Neuronal stem cell (in vitro differentiated cells): ENCODE results near the gene ATP11A.
A peak's percentile ranks its signal among the peaks of the same experiment; 100 is the strongest.

ENCODE experiments used
- DNase-seq: peaks from one replicate; pipeline ENCODE4 v3.0.0-alpha.2; 2013; ENCODE audit warnings: low spot score
- H2AFZ ChIP-seq: one replicate; pipeline ENCODE4 v1.6.1; 2013; ENCODE audit warnings: mild to moderate bottlenecking, low read length, inconsistent platforms
- H2AK5ac ChIP-seq: 2 replicates; pipeline ENCODE4 v1.6.1; 2013; ENCODE audit warnings: low read depth, mild to moderate bottlenecking, inconsistent platforms, low read length, moderate library complexity, mixed read lengths
- H2BK120ac ChIP-seq: 2 replicates; pipeline ENCODE4 v1.6.1; 2013; ENCODE audit warnings: low read depth, mild to moderate bottlenecking, inconsistent platforms, low read length, moderate library complexity, mixed read lengths
- H2BK12ac ChIP-seq: one replicate; pipeline ENCODE4 v1.6.1; 2013; ENCODE audit warnings: low read length, inconsistent platforms
- H2BK15ac ChIP-seq: 2 replicates; pipeline ENCODE4 v1.6.1; 2013; ENCODE audit warnings: mild to moderate bottlenecking, low read length, inconsistent platforms, mixed read lengths
- H2BK5ac ChIP-seq: one replicate; pipeline ENCODE4 v1.6.1; 2013; ENCODE audit warnings: inconsistent platforms, mild to moderate bottlenecking, low read length, moderate library complexity
- H3K14ac ChIP-seq: one replicate; pipeline ENCODE4 v1.6.1; 2013; ENCODE audit warnings: low read length, inconsistent platforms
- H3K18ac ChIP-seq: 2 replicates; pipeline ENCODE4 v1.6.1; 2013; ENCODE audit warnings: low read length, inconsistent platforms
- H3K23ac ChIP-seq: 2 replicates; pipeline ENCODE4 v1.6.1; 2013; ENCODE audit warnings: low read depth, mild to moderate bottlenecking, mixed read lengths, low read length, inconsistent platforms; ENCODE audit not compliant: poor library complexity
- H3K27ac ChIP-seq: replicated peaks from 3 replicates; pipeline ENCODE4 v1.5.1; 2013; ENCODE audit warnings: low read length, inconsistent platforms
- H3K27me3 ChIP-seq, 3 experiments: 2 replicates each; pipeline ENCODE4 v1.6.1; 2013; ENCODE audit warnings: low read length in 3 of 3, mild to moderate bottlenecking in 2 of 3, inconsistent platforms in 1 of 3, low read depth in 1 of 3, mixed read lengths in 1 of 3, moderate library complexity in 1 of 3; ENCODE audit not compliant: control insufficient read depth in 3 of 3, insufficient read depth in 3 of 3
- H3K36me3 ChIP-seq, 2 donors: replicated peaks in 1 of 2; 2 replicates each; pipeline ENCODE4 v1.6.1; 2013; ENCODE audit warnings: low read length in 2 of 2; ENCODE audit not compliant: control insufficient read depth in 2 of 2, insufficient read depth in 2 of 2
- H3K4ac ChIP-seq: 2 replicates; pipeline ENCODE4 v1.6.1; 2013; ENCODE audit warnings: inconsistent platforms, mild to moderate bottlenecking, low read length, moderate library complexity
- H3K4me1 ChIP-seq, 2 donors: 1 replicate in 1 of 2; 2 replicates in 1 of 2; pipeline ENCODE4 v1.6.1; 2013; ENCODE audit warnings: low read length in 2 of 2, low read depth in 1 of 2; ENCODE audit not compliant: control insufficient read depth in 2 of 2, insufficient read depth in 1 of 2
- H3K4me2 ChIP-seq: one replicate; pipeline ENCODE4 v1.6.1; 2013; ENCODE audit warnings: mild to moderate bottlenecking, low read length, inconsistent platforms; ENCODE audit not compliant: insufficient read depth, poor library complexity, severe bottlenecking
- H3K4me3 ChIP-seq, 2 donors: 2 replicates each; pipeline ENCODE4 v1.5.1; 2013; ENCODE audit warnings: low read length in 2 of 2, mild to moderate bottlenecking in 2 of 2, inconsistent platforms in 1 of 2, moderate library complexity in 1 of 2
- H3K79me1 ChIP-seq: one replicate; pipeline ENCODE4 v1.6.1; 2013; ENCODE audit warnings: low read depth, mild to moderate bottlenecking, inconsistent platforms, low read length, moderate library complexity
- H3K9ac ChIP-seq: one replicate; pipeline ENCODE4 v1.6.1; 2013; ENCODE audit warnings: mild to moderate bottlenecking, low read depth, low read length, inconsistent platforms; ENCODE audit not compliant: poor library complexity
- H3K9me3 ChIP-seq, 2 donors: replicated peaks in 1 of 2; 2 replicates each; pipeline versions ENCODE3 to v1.6.1; 2013; ENCODE audit warnings: low read length in 2 of 2, mild to moderate bottlenecking in 2 of 2, inconsistent platforms in 1 of 2, low read depth in 1 of 2, mixed read lengths in 1 of 2, moderate library complexity in 1 of 2; ENCODE audit not compliant: control insufficient read depth in 2 of 2, insufficient read depth in 1 of 2
- H4K8ac ChIP-seq: one replicate; pipeline ENCODE4 v1.6.1; 2013; ENCODE audit warnings: low read depth, mild to moderate bottlenecking, inconsistent platforms, low read length, moderate library complexity
- H4K91ac ChIP-seq: one replicate; pipeline ENCODE4 v1.6.1; 2013; ENCODE audit warnings: low read length, low read depth, mild to moderate bottlenecking, inconsistent platforms; ENCODE audit not compliant: poor library complexity
- WGBS, 2 donors: extraction: QIAGEN DNeasy Blood & Tissue Kit; methylation state at CpG; one replicate each; pipeline ENCODE4 v1.1.7; 2013; ENCODE audit warnings: missing lambda C conversion rate in 2 of 2, mixed read lengths in 1 of 2; ENCODE audit not compliant: insufficient read length in 2 of 2, insufficient replicate concordance in 1 of 2; ENCODE audit errors: extremely low coverage in 2 of 2; 5-methylcytosine and 5-hydroxymethylcytosine counted together

The ATP11A gene

DNA sequence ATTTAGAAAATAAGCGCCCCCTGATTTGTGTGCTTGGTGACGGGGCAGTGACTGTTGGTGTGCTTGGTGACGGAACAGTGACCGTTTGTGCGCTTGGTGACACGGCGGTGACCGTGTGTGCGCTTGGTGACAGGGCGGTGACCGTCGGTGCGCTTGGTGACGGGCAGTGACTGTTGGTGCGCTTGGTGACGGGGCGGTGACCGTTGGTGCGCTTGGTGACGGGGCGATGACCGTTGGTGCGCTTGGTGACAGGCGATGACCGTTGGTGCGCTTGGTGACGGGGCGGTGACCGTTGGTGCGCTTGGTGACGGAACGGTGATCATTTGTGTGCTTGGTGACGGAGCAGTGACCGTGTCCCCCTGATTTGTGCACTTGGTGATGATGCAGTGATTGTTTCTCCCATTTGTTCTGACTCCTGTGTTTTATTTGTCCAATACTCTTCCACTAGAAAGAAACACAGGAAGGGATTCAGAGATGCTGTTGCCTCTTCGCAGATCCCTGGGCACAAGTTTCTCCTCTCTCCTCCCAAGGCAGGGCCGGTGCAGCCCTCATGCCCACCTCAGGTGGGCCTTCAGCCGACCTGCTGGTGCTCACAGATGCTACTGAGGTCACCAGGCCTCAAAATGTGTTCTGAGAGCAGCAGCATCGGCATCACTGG is 128.3 kb downstream of the ATP11A start:
- Histone ChIP-seq H3K36me3 (peaks cover 55 to 61% of the 10 kb centered on the region in 2 donors), H2BK120ac (no peak overlapping the region), H3K9me3 (peaks cover 19 to 22% of the 10 kb centered on the region in 2 donors), H2BK5ac (no peak overlapping the region), H2BK15ac (no peak overlapping the region), H3K79me1 (peaks cover 6% of the 10 kb centered on the region), H4K8ac (no peak overlapping the region), H2AFZ (no peak overlapping the region), H3K23ac (no peak overlapping the region), H3K4ac (no peak overlapping the region), H3K14ac (no peak overlapping the region), H3K4me3 (peak overlapping the region in 1 of 2 donors; percentile 38), H3K9ac (no peak overlapping the region), H3K27ac (no peak overlapping the region), H4K91ac (no peak overlapping the region), H3K4me2 (no peak overlapping the region), H3K18ac (no peak overlapping the region), H3K27me3 (no peaks in the 10 kb centered on the region), H3K4me1 (no peaks in the 10 kb centered on the region), H2BK12ac (no peak overlapping the region), H2AK5ac (no peak overlapping the region)
- no peak for DNase-seq
- no CpG with 5 or more reads among the region's 38 CpGs for WGBS, 2 donors

GRCh38 chr13:112818698-112819045 is 128.8 kb downstream of the ATP11A start:
- Histone ChIP-seq H2BK120ac (no peak overlapping the region), H3K4ac (no peak overlapping the region), H3K4me2 (no peak overlapping the region), H3K14ac (no peak overlapping the region), H3K9me3 (peaks cover 17 to 20% of the 10 kb centered on the region in 2 donors), H3K18ac (no peak overlapping the region), H4K91ac (no peak overlapping the region), H4K8ac (no peak overlapping the region), H2BK5ac (no peak overlapping the region), H3K4me1 (no peaks in the 10 kb centered on the region), H3K9ac (no peak overlapping the region), H3K4me3 (no peak overlapping the region), H3K79me1 (peaks cover 6% of the 10 kb centered on the region), H2BK15ac (no peak overlapping the region), H3K27ac (no peak overlapping the region), H3K23ac (no peak overlapping the region), H2BK12ac (no peak overlapping the region), H3K36me3 (peaks cover 56 to 66% of the 10 kb centered on the region in 2 donors), H3K27me3 (no peaks in the 10 kb centered on the region), H2AFZ (no peak overlapping the region), H2AK5ac (no peak overlapping the region)
- no peak for DNase-seq
- no CpG with 5 or more reads among the region's 7 CpGs for WGBS, 2 donors

DNA sequence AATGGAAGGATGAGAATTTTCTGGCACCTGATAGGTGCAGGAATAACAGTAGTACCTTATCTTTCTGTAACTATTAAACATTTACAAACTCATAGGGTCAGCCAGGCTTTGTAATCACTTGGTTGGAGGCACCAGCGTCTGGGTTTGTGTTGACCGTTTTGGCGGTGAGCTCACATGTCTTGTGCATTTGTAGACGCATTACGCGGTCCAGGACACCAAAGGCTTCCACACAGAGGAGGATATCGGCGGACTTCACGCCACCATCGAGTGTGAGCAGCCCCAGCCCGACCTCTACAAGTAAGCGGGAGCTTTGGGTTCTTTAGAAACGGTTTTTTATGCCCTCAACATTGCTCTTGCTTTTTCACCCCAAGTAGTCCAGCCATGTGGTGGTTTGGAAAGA is 129.3 kb downstream of the ATP11A start:
- no peaks in the 10 kb centered on the region for H3K27me3 ChIP-seq
- H3K4me3 ChIP-seq = no peak overlapping the region
- peaks cover 6% of the 10 kb centered on the region for H3K79me1 ChIP-seq
- no peak overlapping the region for H3K4me2 ChIP-seq
- H3K36me3 ChIP-seq = peaks cover 57 to 68% of the 10 kb centered on the region in 2 donors
- no peaks in the 10 kb centered on the region for H3K4me1 ChIP-seq
- H3K9me3 ChIP-seq = peaks cover 17 to 20% of the 10 kb centered on the region in 2 donors
- no peak overlapping the region for H3K9ac ChIP-seq
- H4K91ac ChIP-seq = no peak overlapping the region
- no peak for DNase-seq
- no peak overlapping the region for H2BK5ac ChIP-seq
- no peak overlapping the region for H2AK5ac ChIP-seq
- no peak overlapping the region for H2BK12ac ChIP-seq
- H4K8ac ChIP-seq = no peak overlapping the region
- H2BK15ac ChIP-seq = no peak overlapping the region
- no peak overlapping the region for H3K18ac ChIP-seq
- H3K23ac ChIP-seq = no peak overlapping the region
- no peak overlapping the region for H2AFZ ChIP-seq
- H3K14ac ChIP-seq = no peak overlapping the region
- H3K4ac ChIP-seq = no peak overlapping the region
- H3K27ac ChIP-seq = no peak overlapping the region
- no peak overlapping the region for H2BK120ac ChIP-seq
- no CpG with 5 or more reads among the region's 13 CpGs for WGBS, 2 donors

DNA sequence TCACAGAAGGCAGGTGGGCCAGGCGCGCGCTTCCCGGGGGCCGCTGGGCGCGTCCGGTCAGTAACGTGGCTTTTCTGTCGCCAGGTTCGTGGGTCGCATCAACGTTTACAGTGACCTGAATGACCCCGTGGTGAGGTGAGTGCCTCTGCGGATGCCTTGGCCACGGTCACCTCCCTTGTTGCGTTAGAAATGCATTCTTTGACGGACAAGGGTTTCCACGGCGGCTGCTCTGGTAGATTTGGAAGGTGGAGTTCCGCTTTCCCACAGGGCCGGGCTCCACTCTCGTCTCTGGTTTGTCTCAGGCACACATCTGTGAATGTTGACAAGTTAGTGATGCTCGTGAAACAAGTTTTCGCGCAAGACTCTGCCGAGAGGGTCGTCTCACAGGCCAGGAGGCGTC is 130.0 kb downstream of the ATP11A start:
- no CpG with 5 or more reads among the region's 29 CpGs for WGBS, 2 donors
- Histone ChIP-seq H3K79me1 (peaks cover 6% of the 10 kb centered on the region), H3K36me3 (peaks cover 56 to 72% of the 10 kb centered on the region in 2 donors)

More for the DNA sequence above, 130.0 kb downstream of the ATP11A start:
- no peak overlapping the region for H3K4me2 ChIP-seq
- H3K18ac ChIP-seq = no peak overlapping the region
- H3K9me3 ChIP-seq = peaks cover 17 to 20% of the 10 kb centered on the region in 2 donors
- no peak overlapping the region for H3K4ac ChIP-seq
- H4K91ac ChIP-seq = no peak overlapping the region
- H2BK120ac ChIP-seq = no peak overlapping the region
- H2BK5ac ChIP-seq = no peak overlapping the region
- H2AFZ ChIP-seq = no peak overlapping the region
- no peaks in the 10 kb centered on the region for H3K4me1 ChIP-seq
- peak overlapping the region; percentile 26 for H3K23ac ChIP-seq
- no peak overlapping the region for H2BK15ac ChIP-seq
- H3K14ac ChIP-seq = no peak overlapping the region
- no peak overlapping the region for H4K8ac ChIP-seq
- H2AK5ac ChIP-seq = no peak overlapping the region
- no peak overlapping the region for H3K9ac ChIP-seq
- no peak overlapping the region for H3K27ac ChIP-seq
- no peak for DNase-seq
- no peak overlapping the region for H3K4me3 ChIP-seq
- H2BK12ac ChIP-seq = no peak overlapping the region
- no peaks in the 10 kb centered on the region for H3K27me3 ChIP-seq
